ENCODE measurements around the gene SPAG5. TPM values are rescaled to one million over a fixed set of nuclear protein-coding genes. Genes with fewer than 3 reads are reported as not detected.

SPAG5 gene
- total RNA-seq, 1 donor from 2014 or later: 125 TPM

GRCh38 chr17:28527859-28528258 lies 71.0 kb downstream of the SPAG5 start:
- intact Hi-C loops (cut with micrococcal nuclease): no loop called here

Other genes with a start within 250 kb of the SPAG5 start
- gene POLDIP2, start 241.5 kb downstream of the SPAG5 start, total RNA-seq: 68.0 and 70.2 TPM in 2 replicates
- not detected in 2 replicates for gene SEBOX, start 233.8 kb downstream of the SPAG5 start, total RNA-seq
- 0.23 and 0.45 TPM in 2 replicates for gene VTN, start 228.7 kb downstream of the SPAG5 start, total RNA-seq
- gene SARM1, start 227.3 kb downstream of the SPAG5 start, total RNA-seq: 21.0 and 22.8 TPM in 2 replicates
- gene SLC46A1, start 192.8 kb downstream of the SPAG5 start, total RNA-seq: 2.8 and 3.1 TPM in 2 replicates
- gene SLC13A2, start 125.4 kb downstream of the SPAG5 start, total RNA-seq: not detected in 2 replicates
- gene FOXN1, start 92.7 kb downstream of the SPAG5 start, total RNA-seq: not detected in 2 replicates
- 43.5 and 47.8 TPM in 2 replicates for gene UNC119, start 46.4 kb downstream of the SPAG5 start, total RNA-seq
- gene PIGS, start 27.5 kb downstream of the SPAG5 start, total RNA-seq: 59.9 and 66.6 TPM in 2 replicates
- gene ALDOC, start 22.1 kb downstream of the SPAG5 start, total RNA-seq: 94.6 and 103 TPM in 2 replicates
- gene RSKR, start 15.2 kb upstream of the SPAG5 start, total RNA-seq: 27.2 and 31.1 TPM in 2 replicates
- 161 and 163 TPM in 2 replicates for gene BLTP2, start 46.1 kb upstream of the SPAG5 start, total RNA-seq
- 42.4 and 44.5 TPM in 2 replicates for gene SDF2, start 62.9 kb upstream of the SPAG5 start, total RNA-seq
- gene SUPT6H, start 63.2 kb upstream of the SPAG5 start, total RNA-seq: 83.8 and 84.3 TPM in 2 replicates
- gene PROCA1, start 112.9 kb upstream of the SPAG5 start, total RNA-seq: 5.9 and 6.9 TPM in 2 replicates
- 9.8 and 10.4 TPM in 2 replicates for gene RAB34, start 118.8 kb upstream of the SPAG5 start, total RNA-seq
- gene RPL23A, start 121.0 kb upstream of the SPAG5 start, total RNA-seq: 1,892 and 1,893 TPM in 2 replicates
- 1.7 and 3.2 TPM in 2 replicates for gene TLCD1, start 127.2 kb upstream of the SPAG5 start, total RNA-seq
- gene NEK8, start 129.8 kb upstream of the SPAG5 start, total RNA-seq: 5.5 and 7.3 TPM in 2 replicates
- gene TRAF4, start 145.0 kb upstream of the SPAG5 start, total RNA-seq: 49.1 and 50.6 TPM in 2 replicates
- gene FAM222B, start 243.8 kb upstream of the SPAG5 start, total RNA-seq: 16.3 and 17.4 TPM in 2 replicates

All from T-helper 2 cell treated with Interferon-gamma antibody and Interleukin-4, amounts not matched to agents 100 ng/mL and 5 ng/mL, for 36 hours (primary cell).